ENCODE results near the gene POLD4. TPM values are rescaled to one million over a fixed set of nuclear protein-coding genes. Genes with fewer than 3 reads are reported as not detected.

POLD4 gene
- total RNA-seq = 31.8 and 50.0 TPM in 2 replicates

GRCh38 chr11:67353317-67354074, at the start of gene POLD4:
TSS of gene POLD4 (minus strand) at chr11:67353546. CDS start at chr11:67353399, 147 bp downstream.

GRCh38 chr11:67401495-67402191, 48.3 kb upstream of the POLD4 start, which contains the start of gene PPP1CA:
TSS of gene PPP1CA (minus strand) at chr11:67401858. CDS start at chr11:67401782, 76 bp downstream.

GRCh38 chr11:67391304-67392182, 38.2 kb upstream of the POLD4 start, which contains the start of gene RAD9A:
TSS of gene RAD9A (plus strand) at chr11:67391986. CDS start at chr11:67392045, 59 bp downstream.

GRCh38 chr11:67372993-67373647, 19.8 kb upstream of the POLD4 start, which contains the start of gene CLCF1:
TSS of gene CLCF1 (minus strand) at chr11:67373598. CDS start at chr11:67373539, 59 bp downstream.

GRCh38 chr11:67303132-67303834, 50.1 kb downstream of the POLD4 start, which contains the start of gene SSH3:
TSS of gene SSH3 (plus strand) at chr11:67303530. CDS start at chr11:67303626, 96 bp downstream.

Other genes starting within 250 kb of the POLD4 start
- gene KDM2A, start 234.3 kb downstream of the POLD4 start, total RNA-seq = 40.0 and 49.5 TPM in 2 replicates
- 34.7 and 37.3 TPM in 2 replicates for gene GRK2, start 87.1 kb downstream of the POLD4 start, total RNA-seq
- gene ANKRD13D, start 64.2 kb downstream of the POLD4 start, total RNA-seq = 30.0 and 34.2 TPM in 2 replicates
- 14.3 and 15.6 TPM in 2 replicates for gene SSH3, start 50.0 kb downstream of the POLD4 start, total RNA-seq
- 2.8 and 3.9 TPM in 2 replicates for gene CLCF1, start 20.1 kb upstream of the POLD4 start, total RNA-seq
- 7.3 and 7.6 TPM in 2 replicates for gene RAD9A, start 38.4 kb upstream of the POLD4 start, total RNA-seq
- 159 and 215 TPM in 2 replicates for gene PPP1CA, start 48.3 kb upstream of the POLD4 start, total RNA-seq
- gene TBC1D10C, start 50.5 kb upstream of the POLD4 start, total RNA-seq = not detected in 2 replicates
- under 0.01 and 0.12 TPM in 2 replicates for gene CARNS1, start 62.1 kb upstream of the POLD4 start, total RNA-seq
- 37.1 and 68.3 TPM in 2 replicates for gene RPS6KB2, start 74.9 kb upstream of the POLD4 start, total RNA-seq
- 0.44 and 0.62 TPM in 2 replicates for gene PTPRCAP, start 84.1 kb upstream of the POLD4 start, total RNA-seq
- gene CORO1B, start 89.9 kb upstream of the POLD4 start, total RNA-seq = 110 and 138 TPM in 2 replicates
- not detected in 2 replicates for gene GPR152, start 99.2 kb upstream of the POLD4 start, total RNA-seq
- not detected in 2 replicates for gene CABP4, start 101.8 kb upstream of the POLD4 start, total RNA-seq
- gene TMEM134, start 115.7 kb upstream of the POLD4 start, total RNA-seq = 28.4 and 30.1 TPM in 2 replicates
- 63.2 and 102 TPM in 2 replicates for gene AIP, start 129.5 kb upstream of the POLD4 start, total RNA-seq
- 12.1 and 16.5 TPM in 2 replicates for gene PITPNM1, start 151.8 kb upstream of the POLD4 start, total RNA-seq
- 14.7 and 30.4 TPM in 2 replicates for gene CDK2AP2, start 154.6 kb upstream of the POLD4 start, total RNA-seq
- not detected in 2 replicates for gene CABP2, start 169.9 kb upstream of the POLD4 start, total RNA-seq
- 596 and 840 TPM in 2 replicates for gene GSTP1, start 230.3 kb upstream of the POLD4 start, total RNA-seq

Data from uterine smooth muscle cell (primary cell).